MCF 10A (cell line): ENCODE data around the gene SMIM1. TPM values are rescaled to one million over a fixed set of nuclear protein-coding genes. Genes with fewer than 3 reads are reported as not detected.

ENCODE experiments used
- BruUV-seq: library from RNA; stranded (reverse); fragments of 400-500 nt; replicated peaks from 2 replicates; lab custom pipeline; 2021; lab: Mats Ljungman, UMichigan
- CTCF ChIA-PET: fragments of 300-600 bp; sonication (Branson Sonifier 250); formaldehyde crosslinking; extraction: SDS; loops from one replicate; lab custom pipeline; 2021; ENCODE audit warnings: antibody characterized with exemption, inconsistent platforms; lab: Yijun Ruan, JAX
- POLR2A ChIA-PET: fragments of 300-600, 350-650 bp; sonication (Branson Sonifier 250); formaldehyde crosslinking; extraction: SDS; loops from one replicate; lab custom pipeline; 2020; ENCODE audit warnings: antibody characterized with exemption, inconsistent platforms; lab: Yijun Ruan, JAX
- DNase-seq: peaks from one replicate; pipeline ENCODE4 v3.0.0-alpha.2; 2018; ENCODE audit not compliant: unreplicated experiment
- H3K27ac Mint-ChIP-seq: one replicate; pipeline ENCODE4 v1.8.0; 2022; ENCODE audit warnings: mild to moderate bottlenecking, low read depth, mixed read lengths; ENCODE audit not compliant: unreplicated experiment
- H3K27me3 Mint-ChIP-seq: one replicate; pipeline ENCODE4 v1.8.0; 2022; ENCODE audit warnings: mixed read lengths; ENCODE audit not compliant: insufficient read depth, unreplicated experiment
- H3K36me3 Mint-ChIP-seq: one replicate; pipeline ENCODE4 v1.8.0; 2022; ENCODE audit warnings: mild to moderate bottlenecking, moderate library complexity, mixed read lengths; ENCODE audit not compliant: insufficient read depth, unreplicated experiment
- H3K4me1 Mint-ChIP-seq: one replicate; pipeline ENCODE4 v1.8.0; 2022; ENCODE audit warnings: mixed read lengths; ENCODE audit not compliant: insufficient read depth, unreplicated experiment
- H3K4me3 Mint-ChIP-seq: one replicate; pipeline ENCODE4 v1.8.0; 2022; ENCODE audit warnings: mild to moderate bottlenecking, moderate library complexity, mixed read lengths; ENCODE audit not compliant: unreplicated experiment
- H3K9me3 Mint-ChIP-seq: one replicate; pipeline ENCODE4 v1.8.0; 2022; ENCODE audit warnings: mixed read lengths; ENCODE audit not compliant: unreplicated experiment
- CTCF ChIP-seq: fragments of 200-600 bp; IDR thresholded peaks from one replicate; pipeline ENCODE4 v1.8.0; 2022; ENCODE audit warnings: antibody characterized with exemption, mild to moderate bottlenecking; ENCODE audit not compliant: unreplicated experiment
- intact Hi-C: fragments of 100-400 bp; cut with micrococcal nuclease; formaldehyde crosslinking; loops from 2 replicates; pipeline ENCODE4 v1.14.1; 2022
- total RNA-seq: library from RNA; stranded (reverse); gene quantifications from 2 replicates; pipeline ENCODE4 v1.2.3, GENCODE V29; 2022

Gene SMIM1
- total RNA-seq, 1 experiment from 2014 or later, result not detected

- ChIA-PET CTCF (no interaction called here), POLR2A (no interaction called here)
- Mint-ChIP-seq H3K27me3 (no peaks in the 10 kb centered on the region), H3K27ac (no peak overlapping the region), H3K4me3 (no peak overlapping the region), H3K36me3 (peaks cover 71% of the 10 kb centered on the region), H3K4me1 (no peaks in the 10 kb centered on the region), H3K9me3 (no peaks in the 10 kb centered on the region)
- no TSS peak for BruUV-seq
- no peak for DNase-seq
- intact Hi-C loops, result no loop called here
- TF ChIP-seq CTCF, result no peak
Observed at GRCh38 chr1:3824650-3825049, 52.1 kb downstream of the SMIM1 start.

GRCh38 chr1:3825356-3825755 lies 52.8 kb downstream of the SMIM1 start:
- CTCF ChIA-PET, result no interaction called here
- no peak for DNase-seq
- peaks cover 71% of the 10 kb centered on the region for H3K36me3 Mint-ChIP-seq
- H3K27me3 Mint-ChIP-seq, result no peaks in the 10 kb centered on the region
- H3K27ac Mint-ChIP-seq, result no peak overlapping the region
- no peak overlapping the region for H3K4me3 Mint-ChIP-seq
- BruUV-seq, result no TSS peak
- no peak for TF ChIP-seq CTCF
- intact Hi-C loops, result no loop called here
- H3K9me3 Mint-ChIP-seq, result no peaks in the 10 kb centered on the region
- POLR2A ChIA-PET, result no interaction called here
- H3K4me1 Mint-ChIP-seq, result no peaks in the 10 kb centered on the region

Other genes with a start within 250 kb of the SMIM1 start
- gene MEGF6, start 161.2 kb upstream of the SMIM1 start, total RNA-seq, result 12.9 and 14.3 TPM in 2 replicates
- 21.9 and 29.7 TPM in 2 replicates for gene TPRG1L, start 147.7 kb upstream of the SMIM1 start, total RNA-seq
- gene WRAP73, start 122.6 kb upstream of the SMIM1 start, total RNA-seq, result 25.3 and 29.8 TPM in 2 replicates
- gene TP73, start 120.2 kb upstream of the SMIM1 start, total RNA-seq, result 0.37 and 0.82 TPM in 2 replicates
- gene CCDC27, start 20.3 kb upstream of the SMIM1 start, total RNA-seq, result not detected in 2 replicates
- 46.1 and 53.0 TPM in 2 replicates for gene LRRC47, start 23.7 kb downstream of the SMIM1 start, total RNA-seq
- gene CEP104, start 84.5 kb downstream of the SMIM1 start, total RNA-seq, result 68.7 and 74.1 TPM in 2 replicates
- gene DFFB, start 84.7 kb downstream of the SMIM1 start, total RNA-seq, result 4.5 and 4.8 TPM in 2 replicates
- 22.4 and 24.4 TPM in 2 replicates for gene C1orf174, start 127.5 kb downstream of the SMIM1 start, total RNA-seq